ENCODE measurements around the gene SPA17.

The SPA17 gene

DNA sequence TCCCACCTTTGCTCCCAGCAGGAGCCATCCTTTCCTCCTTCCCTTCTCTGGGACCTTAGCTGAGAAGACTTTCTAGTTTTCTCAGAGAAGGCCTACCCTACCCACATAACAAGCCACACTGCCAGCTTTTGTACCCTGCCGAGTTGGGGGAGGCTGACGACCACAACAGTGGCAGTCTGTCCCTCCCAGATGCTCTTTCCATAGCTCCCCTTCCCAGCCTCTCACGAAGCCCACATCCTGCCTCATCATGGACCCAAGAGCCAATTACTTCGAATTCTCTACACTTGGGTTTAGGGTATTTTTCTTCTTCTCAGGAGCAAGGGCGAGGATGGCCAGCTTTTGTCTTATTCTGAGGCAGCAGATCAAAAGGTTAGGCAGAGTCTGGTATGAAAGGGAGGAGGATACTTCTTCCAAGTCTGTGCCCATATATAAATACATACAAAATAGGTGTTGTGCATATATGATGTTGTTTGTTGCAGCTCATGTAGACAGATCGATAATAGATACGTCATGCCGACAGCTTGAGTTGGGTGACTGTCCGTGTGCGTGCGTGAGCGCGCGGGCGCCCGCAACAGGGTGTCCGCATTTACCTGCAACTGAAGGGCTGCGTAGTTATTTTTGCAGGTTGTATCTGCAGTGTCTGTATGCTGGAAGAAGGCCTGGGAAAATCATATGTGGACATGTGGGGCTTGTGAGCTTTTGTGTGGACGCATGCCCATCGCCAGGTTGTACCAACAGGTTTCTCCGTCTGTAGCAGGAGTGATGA is 65.2 kb downstream of the SPA17 start:
- Histone ChIP-seq H3K9me3 (no peaks in the 10 kb centered on the region), H3K36me3 (no peaks in the 10 kb centered on the region), H3K4me1 (ENCODE audit: control insufficient read depth in 1 of 2, insufficient read depth in 1 of 2, low read depth in 1 of 2, low read length in 1 of 2) (peaks cover 19 to 24% of the 10 kb centered on the region in 2 experiments), H3K27ac (no peak overlapping the region), H3K4me3 (ENCODE audit: low read depth in 1 of 2, low read length in 1 of 2) (no peak overlapping the region), H3K27me3 (peaks cover 58% of the 10 kb centered on the region)
- TF ChIP-seq, protein P1, sequence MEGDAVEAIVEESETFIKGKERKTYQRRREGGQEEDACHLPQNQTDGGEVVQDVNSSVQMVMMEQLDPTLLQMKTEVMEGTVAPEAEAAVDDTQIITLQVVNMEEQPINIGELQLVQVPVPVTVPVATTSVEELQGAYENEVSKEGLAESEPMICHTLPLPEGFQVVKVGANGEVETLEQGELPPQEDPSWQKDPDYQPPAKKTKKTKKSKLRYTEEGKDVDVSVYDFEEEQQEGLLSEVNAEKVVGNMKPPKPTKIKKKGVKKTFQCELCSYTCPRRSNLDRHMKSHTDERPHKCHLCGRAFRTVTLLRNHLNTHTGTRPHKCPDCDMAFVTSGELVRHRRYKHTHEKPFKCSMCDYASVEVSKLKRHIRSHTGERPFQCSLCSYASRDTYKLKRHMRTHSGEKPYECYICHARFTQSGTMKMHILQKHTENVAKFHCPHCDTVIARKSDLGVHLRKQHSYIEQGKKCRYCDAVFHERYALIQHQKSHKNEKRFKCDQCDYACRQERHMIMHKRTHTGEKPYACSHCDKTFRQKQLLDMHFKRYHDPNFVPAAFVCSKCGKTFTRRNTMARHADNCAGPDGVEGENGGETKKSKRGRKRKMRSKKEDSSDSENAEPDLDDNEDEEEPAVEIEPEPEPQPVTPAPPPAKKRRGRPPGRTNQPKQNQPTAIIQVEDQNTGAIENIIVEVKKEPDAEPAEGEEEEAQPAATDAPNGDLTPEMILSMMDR (IDR thresholded peaks at IDR 0.05): no peak

DNA sequence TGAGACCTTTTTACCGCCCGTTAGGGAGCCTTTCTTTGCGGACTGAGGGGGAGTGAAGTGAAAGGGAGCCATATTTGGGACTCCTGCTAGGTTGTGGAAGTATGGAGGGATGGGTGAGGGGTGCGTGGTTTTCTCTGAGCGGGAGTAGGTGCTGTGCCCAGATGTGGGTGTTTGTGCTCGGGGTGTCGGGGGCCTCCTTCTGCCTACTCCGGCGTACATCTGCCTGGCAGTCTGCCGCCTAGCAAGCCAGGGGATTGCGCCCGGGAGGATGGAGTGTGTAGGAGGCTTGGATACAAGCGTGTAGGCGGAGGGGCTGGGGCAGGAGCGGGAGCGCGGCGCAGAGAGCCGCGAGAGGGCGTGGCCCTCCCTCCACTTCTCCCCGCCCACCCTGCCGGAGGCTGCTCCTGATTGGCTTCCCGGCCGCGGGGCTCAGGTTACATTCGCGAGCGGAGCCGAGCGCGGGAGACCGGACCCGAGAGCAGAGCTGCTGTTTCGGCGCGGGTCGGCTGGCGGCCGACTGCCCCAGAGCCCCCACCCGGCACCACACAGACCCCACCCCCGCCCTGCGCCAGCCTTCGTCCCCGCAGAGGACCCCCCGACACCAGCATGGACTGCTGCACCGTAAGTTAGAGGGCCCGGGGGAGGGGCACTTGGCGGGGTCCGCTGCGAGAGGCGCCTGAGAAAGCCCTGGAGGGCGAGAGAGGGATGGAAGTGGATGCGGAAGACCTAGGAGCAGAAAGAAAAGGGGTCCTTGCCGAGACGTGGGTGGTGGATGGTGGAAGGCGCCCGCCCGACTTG is 66.0 kb downstream of the SPA17 start, which contains the start of gene NRGN:
Gene NRGN (plus strand): TSS at position 464 of the 798 bp plus-strand sequence. CDS start 143 bp downstream, at position 607.
- H3K4me3 ChIP-seq (ENCODE audit: low read depth in 1 of 2, low read length in 1 of 2): peak within 1 kb of the TSS; percentile 56 to 77
- no peaks in the 10 kb centered on the region for H3K36me3 ChIP-seq
- peaks cover 19 to 24% of the 10 kb centered on the region in 2 experiments for H3K4me1 ChIP-seq (ENCODE audit: control insufficient read depth in 1 of 2, insufficient read depth in 1 of 2, low read depth in 1 of 2, low read length in 1 of 2)
- no peaks in the 10 kb centered on the region for H3K9me3 ChIP-seq
- peaks cover 64% of the 10 kb centered on the region for H3K27me3 ChIP-seq
- peak within 1 kb of the TSS; percentile 49 for H3K27ac ChIP-seq
- TF ChIP-seq, protein P1 (IDR thresholded peaks at IDR 0.05): no peak

DNA sequence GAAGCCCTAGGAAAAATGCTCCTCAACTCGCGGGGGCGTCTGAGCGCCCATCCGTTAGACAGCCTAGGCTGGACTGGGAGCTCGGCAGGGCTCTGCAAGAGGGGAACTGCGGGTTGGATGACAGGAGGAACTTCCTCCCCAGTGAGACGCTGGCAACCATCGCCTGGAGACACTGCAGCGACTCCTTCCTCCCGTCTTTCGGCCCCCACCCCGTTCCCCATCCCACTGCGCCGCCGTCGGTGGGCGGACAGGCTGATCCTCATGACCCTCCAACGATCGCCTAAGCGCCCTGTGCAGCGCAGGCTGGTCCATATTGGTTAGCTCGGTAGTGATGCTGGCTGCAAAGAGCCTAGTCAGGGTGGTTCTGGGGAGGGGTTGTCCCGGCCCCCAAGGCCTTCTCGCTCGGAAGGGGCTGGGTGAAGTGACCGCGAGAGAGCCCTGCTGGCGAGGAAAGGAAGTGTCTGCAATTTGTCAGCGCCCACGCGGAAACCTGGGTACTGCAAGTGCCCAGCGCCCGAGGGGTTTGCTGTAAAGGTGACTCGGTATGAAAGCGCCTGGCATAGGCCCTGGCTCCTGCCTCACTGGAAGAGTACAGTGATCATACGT is 66.7 kb downstream of the SPA17 start:
- TF ChIP-seq, protein P1 (IDR thresholded peaks at IDR 0.05): peak; percentile 37
- H3K27ac ChIP-seq: peak overlapping the region; percentile 49
- no peaks in the 10 kb centered on the region for H3K9me3 ChIP-seq
- no peaks in the 10 kb centered on the region for H3K36me3 ChIP-seq
- peaks cover 70% of the 10 kb centered on the region for H3K27me3 ChIP-seq
- peaks cover 19 to 24% of the 10 kb centered on the region in 2 experiments for H3K4me1 ChIP-seq (ENCODE audit: control insufficient read depth in 1 of 2, insufficient read depth in 1 of 2, low read depth in 1 of 2, low read length in 1 of 2)
- H3K4me3 ChIP-seq (ENCODE audit: low read depth in 1 of 2, low read length in 1 of 2): peak overlapping the region; percentile 56 to 77

DNA sequence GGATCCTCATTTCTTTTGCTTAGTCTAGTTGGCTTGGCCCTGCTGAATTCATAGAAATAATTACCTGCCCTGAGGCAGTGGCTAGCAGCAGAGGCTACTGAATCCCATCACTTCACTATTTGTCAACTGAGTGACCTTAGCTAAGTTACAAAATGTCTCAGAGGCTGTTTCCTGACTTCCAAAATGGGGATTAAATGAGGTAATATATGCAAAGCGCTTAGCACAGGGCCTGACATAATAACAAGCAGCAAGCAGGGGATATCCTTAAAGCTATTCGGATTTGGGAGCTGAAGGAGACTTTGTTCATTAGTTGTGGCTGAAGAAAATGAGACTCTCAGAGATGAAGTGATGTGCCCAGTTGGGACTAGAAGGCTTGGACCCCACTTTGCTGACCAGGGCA is 68.9 kb downstream of the SPA17 start:
- TF ChIP-seq, protein P1 (IDR thresholded peaks at IDR 0.05): no peak
- no peaks in the 10 kb centered on the region for H3K36me3 ChIP-seq
- H3K27ac ChIP-seq: no peak overlapping the region
- H3K9me3 ChIP-seq: no peaks in the 10 kb centered on the region
- H3K4me1 ChIP-seq (ENCODE audit: control insufficient read depth in 1 of 2, insufficient read depth in 1 of 2, low read depth in 1 of 2, low read length in 1 of 2): peaks cover 24 to 31% of the 10 kb centered on the region in 2 experiments
- no peak overlapping the region for H3K4me3 ChIP-seq (ENCODE audit: low read depth in 1 of 2, low read length in 1 of 2)
- H3K27me3 ChIP-seq: peaks cover 91% of the 10 kb centered on the region

DNA sequence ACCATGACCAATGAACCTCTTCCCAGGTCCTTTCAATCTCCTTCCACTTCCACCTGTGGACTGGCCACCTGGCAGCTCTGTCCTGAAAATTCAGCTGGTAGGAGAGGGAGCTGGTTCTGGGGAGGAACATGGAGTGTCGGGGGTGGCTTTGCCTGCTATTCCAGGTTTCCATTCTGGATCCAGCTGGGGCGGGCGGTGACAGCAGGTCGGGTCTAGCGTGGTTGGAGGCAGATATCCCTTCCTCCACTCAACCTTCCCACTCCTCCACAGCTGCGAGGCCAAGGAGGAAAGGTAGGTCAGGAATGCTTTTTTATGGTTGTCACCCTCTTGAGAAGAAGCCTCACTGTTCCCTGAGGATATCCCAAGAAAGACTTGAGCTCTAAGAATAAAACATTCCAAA is 69.3 kb downstream of the SPA17 start:
- Histone ChIP-seq H3K9me3 (no peaks in the 10 kb centered on the region), H3K4me3 (ENCODE audit: low read depth in 1 of 2, low read length in 1 of 2) (no peak overlapping the region), H3K36me3 (no peaks in the 10 kb centered on the region), H3K27me3 (peaks cover 93% of the 10 kb centered on the region), H3K4me1 (ENCODE audit: control insufficient read depth in 1 of 2, insufficient read depth in 1 of 2, low read depth in 1 of 2, low read length in 1 of 2) (peaks cover 24 to 31% of the 10 kb centered on the region in 2 experiments), H3K27ac (no peak overlapping the region)
- TF ChIP-seq, protein P1 (IDR thresholded peaks at IDR 0.05): no peak
